PC-9 (cell line): ENCODE data around the gene PPP1R18. TPM values are rescaled to one million over a fixed set of nuclear protein-coding genes. Genes with fewer than 3 reads are reported as not detected.

Experiments
- BruUV-seq: library from RNA; stranded (reverse); fragments of 400-500 nt; replicated peaks from 2 replicates; lab custom pipeline; 2021; lab: Mats Ljungman, UMichigan
- CTCF ChIA-PET: fragments of 300-600 bp; sonication (Branson Sonifier 250); formaldehyde crosslinking; loops from one replicate; lab custom pipeline; 2022; ENCODE audit warnings: antibody characterized with exemption; lab: Charles Lee
- POLR2A ChIA-PET: fragments of 300-600 bp; sonication (Branson Sonifier 250); formaldehyde crosslinking; loops from one replicate; lab custom pipeline; 2022; ENCODE audit warnings: antibody characterized with exemption; ENCODE audit not compliant: unreplicated experiment; lab: Charles Lee
- DNase-seq, 2 experiments: peaks; one replicate each; pipeline versions ENCODE4 v3.0.0 to v3.0.0-alpha.2; 2015 to 2022; ENCODE audit warnings: mixed read lengths in 1 of 2
- H2AFZ ChIP-seq: fragments of 200-600 bp; sonication (generic); 2 replicates; pipeline ENCODE4 v1.8.1; 2017; ENCODE audit warnings: antibody characterized with exemption
- H3F3A ChIP-seq: fragments of 200-600 bp; sonication (generic); 2 replicates; pipeline ENCODE4 v1.8.1; 2017; ENCODE audit warnings: antibody characterized with exemption, mild to moderate bottlenecking, low read depth; ENCODE audit not compliant: insufficient read depth
- H3K27ac ChIP-seq: fragments of 200-600 bp; sonication (generic); 2 replicates; pipeline ENCODE4 v1.6.1; 2016; ENCODE audit warnings: mixed run types
- H3K27me3 ChIP-seq: fragments of 200-600 bp; sonication (generic); 2 replicates; pipeline ENCODE4 v1.6.1; 2016; ENCODE audit warnings: low read depth, mixed run types; ENCODE audit not compliant: insufficient read depth
- H3K36me3 ChIP-seq: fragments of 200-600 bp; sonication (generic); 2 replicates; pipeline ENCODE4 v1.6.1; 2016; ENCODE audit warnings: low read depth, mixed run types
- H3K4me1 ChIP-seq: fragments of 200-600 bp; sonication (generic); replicated peaks from 2 replicates; pipeline ENCODE4 v1.6.1; 2016; ENCODE audit warnings: mixed run types; ENCODE audit not compliant: insufficient read depth
- H3K4me2 ChIP-seq: fragments of 200-600 bp; sonication (generic); 2 replicates; pipeline ENCODE4 v1.6.1; 2017; ENCODE audit warnings: mixed run types
- H3K4me3 ChIP-seq: fragments of 200-600 bp; sonication (generic); 2 replicates; pipeline ENCODE4 v1.6.1; 2016; ENCODE audit warnings: mixed run types
- H3K79me2 ChIP-seq: fragments of 200-600 bp; sonication (generic); 2 replicates; pipeline ENCODE4 v1.6.1; 2017; ENCODE audit warnings: low read depth, mixed run types
- H3K9me2 ChIP-seq: fragments of 200-600 bp; sonication (generic); 2 replicates; pipeline ENCODE4 v1.8.1; 2017; ENCODE audit warnings: mild to moderate bottlenecking; ENCODE audit not compliant: insufficient read depth
- H3K9me3 ChIP-seq: fragments of 200-600 bp; sonication (generic); 2 replicates; pipeline ENCODE4 v1.8.1; 2016; ENCODE audit warnings: low read depth; ENCODE audit not compliant: insufficient read depth
- H4K20me1 ChIP-seq: fragments of 200-600 bp; sonication (generic); 2 replicates; pipeline ENCODE4 v1.8.1; 2017; ENCODE audit not compliant: insufficient read depth
- CTCF ChIP-seq: fragments of 200-600 bp; sonication (generic); conservative IDR thresholded peaks from 2 replicates; pipeline ENCODE4 v1.6.1; 2017; ENCODE audit warnings: mixed run types, antibody characterized with exemption, mild to moderate bottlenecking, moderate library complexity
- EZH2 ChIP-seq: fragments of 200-600 bp; sonication (generic); IDR thresholded peaks from 2 replicates; pipeline ENCODE4 v1.8.0; 2017; ENCODE audit warnings: antibody characterized with exemption, low read depth
- intact Hi-C: fragments of 100-400 bp; cut with micrococcal nuclease; formaldehyde crosslinking; loops from one replicate; pipeline ENCODE4 v1.10.0; 2022; ENCODE audit not compliant: unreplicated experiment
- total RNA-seq: library from RNA; stranded (reverse); gene quantifications from 2 replicates; pipeline ENCODE4 v1.2.3, GENCODE V29; 2021

PPP1R18 gene
- total RNA-seq, 1 experiment from 2014 or later, result 68.6 TPM

DNA sequence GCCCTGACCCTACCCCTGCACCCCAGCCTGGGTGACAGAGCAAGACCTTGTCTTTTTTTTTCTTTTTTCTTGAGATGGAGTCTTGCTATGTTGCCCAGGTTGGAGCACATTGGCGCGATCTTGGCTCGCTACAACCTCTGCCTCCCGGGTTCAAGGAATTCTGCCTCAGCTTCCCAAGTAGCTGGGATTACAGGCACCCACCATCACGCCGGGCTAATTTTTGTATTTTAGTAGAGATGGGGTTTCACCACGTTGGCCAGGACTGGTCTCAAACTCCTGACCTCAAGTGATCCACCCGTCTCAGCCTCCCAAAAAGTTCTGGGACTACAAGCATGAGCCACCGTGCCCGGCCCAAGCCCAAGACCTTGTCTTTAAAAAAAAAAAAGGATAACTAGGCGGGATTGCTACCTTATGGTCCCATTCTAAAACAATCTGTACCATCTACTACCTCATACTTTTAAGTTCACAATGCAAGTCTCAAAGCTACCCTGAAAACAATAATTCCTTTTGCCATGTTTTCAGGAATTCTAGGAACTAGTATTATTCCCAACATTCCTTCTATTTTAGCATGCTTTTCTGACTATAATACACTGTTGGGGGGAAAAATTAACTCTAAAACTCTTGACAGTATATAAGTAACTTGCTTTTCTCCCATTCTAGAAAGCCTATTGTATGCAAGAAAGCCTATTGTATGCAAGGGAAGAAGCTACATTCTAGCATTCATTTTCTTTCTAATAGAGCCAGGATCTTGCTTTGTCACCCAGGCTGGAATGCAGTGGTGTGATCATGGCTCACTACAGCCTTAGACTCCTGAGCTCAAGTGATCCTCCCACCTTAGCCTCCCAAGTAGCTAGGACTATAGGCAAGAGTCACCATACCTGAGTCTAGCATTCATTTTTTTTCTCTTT lies 40.3 kb upstream of the PPP1R18 start:
- H3K4me2 ChIP-seq, result no peak overlapping the region
- DNase-seq, result no peak
- CTCF ChIA-PET, result interaction anchor here (1.1 kb wide), 1 partner anchor 45 kb away, joined by 5 read pairs; no protein-coding TSS in a partner anchor
- no TSS peak for BruUV-seq
- H2AFZ ChIP-seq, result no peak overlapping the region
- no peak overlapping the region for H3K4me3 ChIP-seq
- H3K9me2 ChIP-seq, result no peaks in the 10 kb centered on the region
- H3K9me3 ChIP-seq, result no peaks in the 10 kb centered on the region
- H3K27me3 ChIP-seq, result no peaks in the 10 kb centered on the region
- H3K79me2 ChIP-seq, result peaks cover 40% of the 10 kb centered on the region
- POLR2A ChIA-PET, result interaction anchor here (0.6 to 1.3 kb wide), 7 partner anchors 16 to 156 kb away, joined by 3 to 24 read pairs (median 5); no protein-coding TSS in a partner anchor
- H3K4me1 ChIP-seq, result peaks cover 20% of the 10 kb centered on the region
- peaks cover 47% of the 10 kb centered on the region for H4K20me1 ChIP-seq
- intact Hi-C loops, result no loop called here
- peaks cover 92% of the 10 kb centered on the region for H3F3A ChIP-seq
- TF ChIP-seq EZH2 (no peak), CTCF (no peak)
- peaks cover 43% of the 10 kb centered on the region for H3K36me3 ChIP-seq
- no peak overlapping the region; the same call in 1 of the 2 replicates for H3K27ac ChIP-seq

DNA sequence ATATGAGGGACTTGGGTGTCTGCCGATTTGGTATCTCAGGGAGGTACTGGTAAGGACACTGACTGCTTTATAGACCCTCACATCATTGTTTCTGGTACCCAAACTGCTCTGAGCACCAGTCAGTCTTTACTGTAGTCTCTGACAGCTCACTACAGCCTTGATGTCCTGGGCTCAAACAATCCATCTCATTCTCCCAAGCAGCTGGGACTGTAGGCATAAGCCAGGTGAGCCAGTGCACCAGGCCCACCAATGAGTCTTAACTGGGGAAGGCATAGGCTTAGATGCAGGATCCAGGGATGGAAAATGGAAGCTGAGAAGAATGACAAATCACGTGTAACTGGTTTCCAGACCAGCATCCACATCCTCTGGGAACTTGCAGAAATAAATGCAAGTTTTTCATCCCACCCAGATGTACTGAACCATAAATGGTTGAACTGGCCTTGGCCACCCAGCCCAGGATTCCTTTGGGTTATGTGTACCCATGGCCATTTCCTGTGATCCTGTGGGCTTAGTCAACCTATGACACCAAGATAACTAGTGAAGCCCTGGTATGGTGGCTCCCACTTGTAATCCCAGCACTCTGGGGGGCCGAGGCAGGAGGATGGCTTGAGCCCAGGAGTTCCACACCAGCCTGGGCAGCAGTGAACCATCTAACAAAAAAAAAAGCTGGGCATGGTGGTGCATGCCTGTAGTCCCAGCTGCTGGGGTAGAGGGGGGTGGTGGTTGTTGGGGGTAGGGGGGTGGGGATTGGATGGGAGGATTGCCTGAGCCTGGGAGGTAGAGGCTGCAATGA lies 39.5 kb upstream of the PPP1R18 start:
- Histone ChIP-seq H3K9me3 (no peaks in the 10 kb centered on the region), H3K27me3 (no peaks in the 10 kb centered on the region), H2AFZ (no peak overlapping the region), H3K36me3 (peaks cover 46% of the 10 kb centered on the region), H3K4me2 (no peak overlapping the region), H3K4me3 (no peak overlapping the region), H3F3A (peaks cover 89% of the 10 kb centered on the region), H3K27ac (peak overlapping the region; percentile 25; the same call in 1 of the 2 replicates), H3K9me2 (no peaks in the 10 kb centered on the region), H3K79me2 (peaks cover 47% of the 10 kb centered on the region), H3K4me1 (peaks cover 13% of the 10 kb centered on the region; the same call in 1 of the 2 replicates), H4K20me1 (peaks cover 50% of the 10 kb centered on the region)
- no peak for TF ChIP-seq EZH2
- no peak for TF ChIP-seq CTCF
- intact Hi-C loops, result no loop called here
- CTCF ChIA-PET, result interaction anchor here (1.1 kb wide), 1 partner anchor 44 kb away, joined by 5 read pairs; no protein-coding TSS in a partner anchor
- DNase-seq, result no peak
- no TSS peak for BruUV-seq
- POLR2A ChIA-PET, result interaction anchor here (0.6 to 1.3 kb wide), 4 partner anchors 9 to 392 kb away, joined by 4 to 24 read pairs (median 10); no protein-coding TSS in a partner anchor
